ENCODE results near the gene ARFIP2. TPM values are rescaled to one million over a fixed set of nuclear protein-coding genes. Genes with fewer than 3 reads are reported as not detected.

Gene ARFIP2
- total and polyA plus RNA-seq, 10 of the 15 experiments (the other 5 are each of a cell fraction or from before 2014, with no cell fraction given): 11.7 to 59.8 (median 48.0) TPM

- SMC1A ChIA-PET (ENCODE audit: uncharacterized antibody, unreplicated experiment): interaction anchor here (0.7 to 4.1 kb wide), 8 partner anchors 90 to 225 kb away, joined by 3 to 29 read pairs (median 4); partner anchors contain the start of gene MRPL17
- no peaks in the 10 kb centered on the region for H3K79me2 ChIP-seq (ENCODE audit: control insufficient read depth, insufficient read depth, low read length)
- H3K36me3 ChIP-seq (ENCODE audit: control insufficient read depth in 2 of 2, insufficient read depth in 2 of 2, low read length in 1 of 2): peaks cover 0 to 3% of the 10 kb centered on the region in 2 experiments; a peak in 2 of 4 replicates
- no peak overlapping the region for H3K9ac ChIP-seq (ENCODE audit: control insufficient read depth, insufficient read depth, low read length)
- no peak overlapping the region for H3K4me2 ChIP-seq (ENCODE audit: control insufficient read depth, insufficient read depth)
- H3K9me3 ChIP-seq (replicated peaks; ENCODE audit: control insufficient read depth, insufficient read depth, low read length): no peaks in the 10 kb centered on the region; the same call in 2 of the 3 replicates
- no peak for TF ChIP-seq ZBTB33 (IDR thresholded peaks at IDR 0.05)
- no peak for TF ChIP-seq NR2C1 (IDR thresholded peaks at IDR 0.05)
- TF ChIP-seq ZNF274 (IDR thresholded peaks at IDR 0.05; ENCODE audit: insufficient read depth, insufficient read length): no peak
- TF ChIP-seq SMAD5 (IDR thresholded peaks at IDR 0.05; ENCODE audit: low read depth): no peak
- no peak for TF ChIP-seq NBN (IDR thresholded peaks at IDR 0.05)
- no peak for TF ChIP-seq TCF3 (IDR thresholded peaks at IDR 0.05; ENCODE audit: borderline replicate concordance, insufficient read depth, low read depth, low read length)
- no peak for TF ChIP-seq TCF7 (IDR thresholded peaks at IDR 0.05; ENCODE audit: borderline replicate concordance)
- TF ChIP-seq BRCA1 (IDR thresholded peaks at IDR 0.05; ENCODE audit: low read depth, low read length): no peak
- TF ChIP-seq ETV6 (conservative IDR thresholded peaks at IDR 0.05 in 1 of 2, IDR thresholded peaks at IDR 0.05 in 1 of 2; ENCODE audit: borderline replicate concordance in 1 of 2, low read depth in 1 of 2): no peak
- TF ChIP-seq SPI1 (IDR thresholded peaks at IDR 0.05; ENCODE audit: borderline replicate concordance, insufficient read depth, low read depth, low read length): no peak
- TF ChIP-seq, protein P1, sequence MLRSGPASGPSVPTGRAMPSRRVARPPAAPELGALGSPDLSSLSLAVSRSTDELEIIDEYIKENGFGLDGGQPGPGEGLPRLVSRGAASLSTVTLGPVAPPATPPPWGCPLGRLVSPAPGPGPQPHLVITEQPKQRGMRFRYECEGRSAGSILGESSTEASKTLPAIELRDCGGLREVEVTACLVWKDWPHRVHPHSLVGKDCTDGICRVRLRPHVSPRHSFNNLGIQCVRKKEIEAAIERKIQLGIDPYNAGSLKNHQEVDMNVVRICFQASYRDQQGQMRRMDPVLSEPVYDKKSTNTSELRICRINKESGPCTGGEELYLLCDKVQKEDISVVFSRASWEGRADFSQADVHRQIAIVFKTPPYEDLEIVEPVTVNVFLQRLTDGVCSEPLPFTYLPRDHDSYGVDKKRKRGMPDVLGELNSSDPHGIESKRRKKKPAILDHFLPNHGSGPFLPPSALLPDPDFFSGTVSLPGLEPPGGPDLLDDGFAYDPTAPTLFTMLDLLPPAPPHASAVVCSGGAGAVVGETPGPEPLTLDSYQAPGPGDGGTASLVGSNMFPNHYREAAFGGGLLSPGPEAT (IDR thresholded peaks at IDR 0.05; ENCODE audit: low read depth): no peak
- no peak for TF ChIP-seq ZNF207 (IDR thresholded peaks at IDR 0.05; ENCODE audit: borderline replicate concordance)
- TF ChIP-seq, protein P2, sequence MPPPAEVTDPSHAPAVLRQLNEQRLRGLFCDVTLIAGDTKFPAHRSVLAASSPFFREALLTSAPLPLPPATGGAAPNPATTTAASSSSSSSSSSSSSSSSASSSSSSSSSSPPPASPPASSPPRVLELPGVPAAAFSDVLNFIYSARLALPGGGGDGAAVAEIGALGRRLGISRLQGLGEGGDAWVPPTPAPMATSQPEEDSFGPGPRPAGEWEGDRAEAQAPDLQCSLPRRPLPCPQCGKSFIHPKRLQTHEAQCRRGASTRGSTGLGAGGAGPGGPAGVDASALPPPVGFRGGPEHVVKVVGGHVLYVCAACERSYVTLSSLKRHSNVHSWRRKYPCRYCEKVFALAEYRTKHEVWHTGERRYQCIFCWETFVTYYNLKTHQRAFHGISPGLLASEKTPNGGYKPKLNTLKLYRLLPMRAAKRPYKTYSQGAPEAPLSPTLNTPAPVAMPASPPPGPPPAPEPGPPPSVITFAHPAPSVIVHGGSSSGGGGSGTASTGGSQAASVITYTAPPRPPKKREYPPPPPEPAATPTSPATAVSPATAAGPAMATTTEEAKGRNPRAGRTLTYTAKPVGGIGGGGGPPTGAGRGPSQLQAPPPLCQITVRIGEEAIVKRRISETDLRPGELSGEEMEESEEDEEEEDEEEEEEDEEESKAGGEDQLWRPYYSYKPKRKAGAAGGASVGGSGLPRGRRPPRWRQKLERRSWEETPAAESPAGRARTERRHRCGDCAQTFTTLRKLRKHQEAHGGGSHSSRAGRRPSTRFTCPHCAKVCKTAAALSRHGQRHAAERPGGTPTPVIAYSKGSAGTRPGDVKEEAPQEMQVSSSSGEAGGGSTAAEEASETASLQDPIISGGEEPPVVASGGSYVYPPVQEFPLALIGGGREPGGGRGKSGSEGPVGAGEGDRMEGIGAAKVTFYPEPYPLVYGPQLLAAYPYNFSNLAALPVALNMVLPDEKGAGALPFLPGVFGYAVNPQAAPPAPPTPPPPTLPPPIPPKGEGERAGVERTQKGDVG (CRISPR knock-in tag; IDR thresholded peaks at IDR 0.05): no peak
- intact Hi-C loops (cut with micrococcal nuclease; ENCODE audit: unreplicated experiment): no loop called here
- no peak overlapping the region for H3K27ac ChIP-seq (ENCODE audit: control insufficient read depth, insufficient read depth)
- no TSS peak for BruUV-seq (replicated peaks)
- in situ Hi-C loops (cut with MboI): no loop called here
- no peak overlapping the region for H3K4me3 ChIP-seq
- no peak for DNase-seq (ENCODE audit: low read depth, low spot score)
- H4K20me1 ChIP-seq (ENCODE audit: control insufficient read depth, insufficient read depth): no peaks in the 10 kb centered on the region
- no peak for FAIRE-seq
- ATAC-seq: no peak
- no peaks in the 10 kb centered on the region for H3K27me3 ChIP-seq (replicated peaks in 1 of 2; ENCODE audit: control insufficient read depth in 2 of 2, insufficient read depth in 2 of 2, low read length in 1 of 2)
- no peak overlapping the region for H2AFZ ChIP-seq (ENCODE audit: control insufficient read depth, low read depth, low read length)
- CTCF ChIA-PET: interaction anchor here (0.7 to 9.2 kb wide), 14 partner anchors 21 to 227 kb away, joined by 3 to 126 read pairs (median 4); partner anchors contain the start of gene MRPL17
- 71% methylated on average over 2 of the region's 2 CpGs for WGBS (ENCODE audit: insufficient coverage, insufficient replicate concordance, low lambda C conversion rate, missing lambda C conversion rate)
- POLR2A ChIA-PET: no interaction called here
- RAD21 ChIA-PET (ENCODE audit: unreplicated experiment): interaction anchor here (0.8 to 4.7 kb wide), 5 partner anchors 90 to 208 kb away, joined by 3 to 74 read pairs (median 4); partner anchors contain the start of genes MRPL17 and TPP1
- H3K4me1 ChIP-seq (ENCODE audit: control insufficient read depth, insufficient read depth, low read length): peaks cover 12% of the 10 kb centered on the region; the same call in 1 of the 2 replicates
These were observed 48.1 kb upstream of the ARFIP2 start for GRCh38 chr11:6529266-6529665.

All from GM12878 (cell line).